Measurements from ENCODE around the gene CACNA1B.

GRCh38 chr9:138074516-138074915, 196.9 kb downstream of the CACNA1B start:
- no peak for TF ChIP-seq ZNF274 (IDR thresholded peaks at IDR 0.05; ENCODE audit: low read depth, low read length)
- TF ChIP-seq SUZ12 (IDR thresholded peaks at IDR 0.05; ENCODE audit: extremely low read depth, insufficient read depth, insufficient read length) = no peak
- TF ChIP-seq YY1 (IDR thresholded peaks at IDR 0.05; ENCODE audit: insufficient read depth, insufficient read length) = no peak
